Head of caudate nucleus (tissue), 42 donors: Measurements from ENCODE around the gene HTRA3.

Experiments used
- DNase-seq, 42 donors: peaks; one replicate each; pipeline versions ENCODE4 v3.0.0 to v3.0.0-alpha.2; 2020 to 2021; ENCODE audit warnings: mixed read lengths in 7 of 42
- intact Hi-C: fragments of 100-400 bp; cut with DNase I; formaldehyde crosslinking; loops from one replicate; pipeline ENCODE4 v1.15.0; 2022

HTRA3 gene

GRCh38 chr4:8312976-8313375, 43.4 kb downstream of the HTRA3 start:
- no peak for DNase-seq
- intact Hi-C loops, result no loop called here

- intact Hi-C loops, result no loop called here
These were observed 45.2 kb downstream of the HTRA3 start for GRCh38 chr4:8314691-8315255.

GRCh38 chr4:8315435-8316250, 46.1 kb downstream of the HTRA3 start:
- intact Hi-C loops, result no loop called here
- DNase-seq, result peak in 14 of 42 donors; percentile 9 to 63 (median 35)

More at GRCh38 chr4:8314691-8315255, 45.2 kb downstream of the HTRA3 start:
- peak in 6 of 42 donors; percentile 3 to 30 (median 18) for DNase-seq

- DNase-seq, result peak in 5 of 42 donors; percentile 7 to 20 (median 15)
- intact Hi-C loops, result no loop called here
These were observed 46.8 kb downstream of the HTRA3 start for GRCh38 chr4:8316251-8316771.

GRCh38 chr4:8316911-8317351, 47.4 kb downstream of the HTRA3 start:
- DNase-seq, result peak in 7 of 42 donors; percentile 7 to 24 (median 15)
- intact Hi-C loops, result no loop called here

- intact Hi-C loops, result no loop called here
- peak in 3 of 42 donors; percentile 5 to 17 (median 14) for DNase-seq
These were observed 47.9 kb downstream of the HTRA3 start for GRCh38 chr4:8317474-8317873.

- intact Hi-C loops, result no loop called here
- DNase-seq, result peak in 2 of 42 donors; percentile 31 to 36
These were observed 49.0 kb downstream of the HTRA3 start for GRCh38 chr4:8318509-8318908.

GRCh38 chr4:8319061-8319460, 49.5 kb downstream of the HTRA3 start:
- intact Hi-C loops, result no loop called here
- peak in 2 of 42 donors; percentile 29 to 35 for DNase-seq

- intact Hi-C loops, result no loop called here
- peak in 7 of 42 donors; percentile 1 to 30 (median 20) for DNase-seq
These were observed 50.3 kb downstream of the HTRA3 start for GRCh38 chr4:8319731-8320385.

GRCh38 chr4:8320386-8320750, 50.8 kb downstream of the HTRA3 start:
- DNase-seq, result peak in 6 of 42 donors; percentile 6 to 52 (median 30)
- intact Hi-C loops, result no loop called here

GRCh38 chr4:8321220-8321619, 51.7 kb downstream of the HTRA3 start:
- intact Hi-C loops, result no loop called here
- no peak for DNase-seq

GRCh38 chr4:8321771-8322170, 52.2 kb downstream of the HTRA3 start:
- peak in 2 of 42 donors; percentile 10 to 17 for DNase-seq
- intact Hi-C loops, result no loop called here

- DNase-seq, result peak in 4 of 42 donors; percentile 2 to 9 (median 6)
- intact Hi-C loops, result no loop called here
These were observed 53.5 kb downstream of the HTRA3 start for GRCh38 chr4:8322794-8323704.

- intact Hi-C loops, result no loop called here
- DNase-seq, result peak in 7 of 42 donors; percentile 1 to 25 (median 7)
These were observed 54.5 kb downstream of the HTRA3 start for GRCh38 chr4:8323947-8324555.

GRCh38 chr4:8324640-8325239, 55.2 kb downstream of the HTRA3 start:
- intact Hi-C loops, result loop anchor here (5.0 kb wide), 1 partner anchor 58 kb away; no protein-coding TSS in a partner anchor

GRCh38 chr4:8325291-8325973, 55.9 kb downstream of the HTRA3 start:
- peak in 6 of 42 donors; percentile 0 to 25 (median 9) for DNase-seq
- intact Hi-C loops, result loop anchor here (5.0 kb wide), 1 partner anchor 57 kb away; no protein-coding TSS in a partner anchor

More at GRCh38 chr4:8324640-8325239, 55.2 kb downstream of the HTRA3 start:
- peak in 6 of 42 donors; percentile 1 to 9 (median 6) for DNase-seq

- peak in 2 of 42 donors; percentile 5 to 13 for DNase-seq
- intact Hi-C loops, result loop anchor here (5.0 kb wide), 1 partner anchor 56 kb away; no protein-coding TSS in a partner anchor
These were observed 56.7 kb downstream of the HTRA3 start for GRCh38 chr4:8326206-8326605.
